Liver (tissue), 9 donors: ENCODE data around the gene P2RY10. TPM values are rescaled to one million over a fixed set of nuclear protein-coding genes. Genes with fewer than 3 reads are reported as not detected.

ENCODE experiments used
- DNase-seq: peaks from one replicate; pipeline ENCODE4 v3.0.0-alpha.2; 2017; ENCODE audit warnings: low spot score
- H3K27ac ChIP-seq, 2 donors: one replicate each; pipeline ENCODE4 v1.7.0; 2013; ENCODE audit warnings: inconsistent platforms in 2 of 2, low read length in 2 of 2, control low read depth in 1 of 2, low read depth in 1 of 2, mild to moderate bottlenecking in 1 of 2
- H3K27me3 ChIP-seq, 4 donors: one replicate each; pipeline versions ENCODE4 v1.6.1 to v1.7.0; 2013; ENCODE audit warnings: low read length in 3 of 4, inconsistent platforms in 1 of 4, mild to moderate bottlenecking in 1 of 4, moderate library complexity in 1 of 4; ENCODE audit not compliant: control insufficient read depth in 4 of 4, insufficient read depth in 4 of 4
- H3K36me3 ChIP-seq, 4 donors: one replicate each; pipeline versions ENCODE4 v1.6.1 to v1.7.0; 2013; ENCODE audit warnings: low read length in 3 of 4, mild to moderate bottlenecking in 3 of 4, low read depth in 1 of 4, moderate library complexity in 1 of 4; ENCODE audit not compliant: control insufficient read depth in 4 of 4, insufficient read depth in 3 of 4
- H3K4me1 ChIP-seq, 4 donors: one replicate each; pipeline versions ENCODE4 v1.6.1 to v1.7.0; 2013; ENCODE audit warnings: low read length in 3 of 4, mild to moderate bottlenecking in 3 of 4, moderate library complexity in 1 of 4; ENCODE audit not compliant: control insufficient read depth in 4 of 4, insufficient read depth in 4 of 4
- H3K4me3 ChIP-seq, 3 donors: one replicate each; pipeline versions ENCODE4 v1.6.1 to v1.7.0; 2013; ENCODE audit warnings: low read length in 3 of 3, control low read depth in 1 of 3, low read depth in 1 of 3, mild to moderate bottlenecking in 1 of 3
- H3K9ac ChIP-seq, 2 donors: one replicate each; pipeline ENCODE4 v1.7.0; 2013; ENCODE audit warnings: low read length in 2 of 2, mild to moderate bottlenecking in 2 of 2, moderate library complexity in 2 of 2, control low read depth in 1 of 2, low read depth in 1 of 2
- H3K9me3 ChIP-seq, 4 donors: one replicate each; pipeline versions ENCODE4 v1.6.1 to v1.7.0; 2013; ENCODE audit warnings: low read length in 3 of 4; ENCODE audit not compliant: control insufficient read depth in 4 of 4
- ATF3 ChIP-seq: IDR thresholded peaks from 2 replicates; pipeline ENCODE4 v1.6.1; 2016; ENCODE audit warnings: antibody characterized with exemption
- CTCF ChIP-seq: fragments of 150-350 bp; IDR thresholded peaks from 2 replicates; pipeline ENCODE4 v1.5.1; 2017; ENCODE audit warnings: improper control_type of control experiment, low read depth, low read length; ENCODE audit not compliant: missing input control
- FOXA1 ChIP-seq: IDR thresholded peaks from 2 replicates; pipeline ENCODE4 v1.6.1; 2016; ENCODE audit warnings: antibody characterized with exemption
- FOXA2 ChIP-seq: IDR thresholded peaks from 2 replicates; pipeline ENCODE4 v1.6.1; 2016; ENCODE audit warnings: antibody characterized with exemption
- GABPA ChIP-seq, 2 donors: IDR thresholded peaks in 1 of 2; conservative IDR thresholded peaks in 1 of 2; 2 replicates each; pipeline ENCODE4 v1.6.1; 2016; ENCODE audit warnings: antibody characterized with exemption in 2 of 2, mild to moderate bottlenecking in 1 of 2, moderate library complexity in 1 of 2
- HNF4A ChIP-seq, 2 donors: conservative IDR thresholded peaks; 2 replicates each; pipeline ENCODE4 v1.6.1; 2016; ENCODE audit warnings: antibody characterized with exemption in 2 of 2, mild to moderate bottlenecking in 2 of 2
- NR2F2 ChIP-seq: IDR thresholded peaks from 2 replicates; pipeline ENCODE4 v1.6.1; 2016; ENCODE audit warnings: antibody characterized with exemption
- RAD21 ChIP-seq, 2 donors: IDR thresholded peaks; 2 replicates each; pipeline ENCODE4 v1.6.1; 2016; ENCODE audit warnings: antibody characterized with exemption in 2 of 2, mild to moderate bottlenecking in 2 of 2
- REST ChIP-seq: IDR thresholded peaks from 2 replicates; pipeline ENCODE4 v1.6.1; 2016; ENCODE audit warnings: antibody characterized with exemption, mild to moderate bottlenecking
- SP1 ChIP-seq: IDR thresholded peaks from 2 replicates; pipeline ENCODE4 v1.6.1; 2018; ENCODE audit warnings: antibody characterized with exemption, mild to moderate bottlenecking
- TAF1 ChIP-seq: conservative IDR thresholded peaks from 2 replicates; pipeline ENCODE4 v1.6.1; 2016; ENCODE audit warnings: antibody characterized with exemption, mild to moderate bottlenecking
- YY1 ChIP-seq: IDR thresholded peaks from 2 replicates; pipeline ENCODE4 v1.6.1; 2016; ENCODE audit warnings: antibody characterized with exemption, mild to moderate bottlenecking
- WGBS: extraction: QIAGEN DNeasy Blood & Tissue Kit; methylation state at CpG from one replicate; pipeline ENCODE4 v1.1.7; 2013; 5-methylcytosine and 5-hydroxymethylcytosine counted together
- polyA plus RNA-seq, 2 donors: library from polyadenylated mRNA; stranded (reverse) in 1 of 2; unstranded in 1 of 2; fragments of 200-250 nt in 1 of 2; fragments of >200 nt in 1 of 2; fragmentation: Nextera tagmentation in 1 of 2; extraction: Ambion mirVana in 1 of 2; gene quantifications; one replicate each; pipeline versions ENCODE4 v1.2.1 to v1.2.3, GENCODE V29; 2013 to 2015
- total RNA-seq, 2 donors: library from RNA; depleted of rRNA; stranded (reverse); fragments of >200 nt; gene quantifications; one replicate each; pipeline ENCODE4 v1.2.3, GENCODE V29; 2014
- TF ChIP-seq, protein P1 (sequence below): IDR thresholded peaks from 2 replicates; pipeline ENCODE4 v1.6.1; 2016; ENCODE audit warnings: antibody characterized with exemption
- donor health status: healthy.
- donor health status: healthy.
- donor health status: healthy.
- donor health status: healthy.
- donor health status: healthy.

P2RY10 gene
- total and polyA plus RNA-seq, 4 donors: 0.17 to 1.8 (median 0.25) TPM

DNA sequence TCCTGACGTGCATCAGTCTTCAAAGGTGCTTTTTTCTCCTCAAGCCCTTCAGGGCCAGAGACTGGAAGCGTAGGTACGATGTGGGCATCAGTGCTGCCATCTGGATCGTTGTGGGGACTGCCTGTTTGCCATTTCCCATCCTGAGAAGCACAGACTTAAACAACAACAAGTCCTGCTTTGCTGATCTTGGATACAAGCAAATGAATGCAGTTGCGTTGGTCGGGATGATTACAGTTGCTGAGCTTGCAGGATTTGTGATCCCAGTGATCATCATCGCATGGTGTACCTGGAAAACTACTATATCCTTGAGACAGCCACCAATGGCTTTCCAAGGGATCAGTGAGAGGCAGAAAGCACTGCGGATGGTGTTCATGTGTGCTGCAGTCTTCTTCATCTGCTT lies 15.7 kb downstream of the P2RY10 start:
- no peak overlapping the region for H3K4me3 ChIP-seq
- H3K36me3 ChIP-seq: no peaks in the 10 kb centered on the region
- no peak for DNase-seq
- TF ChIP-seq ATF3: no peak
- TF ChIP-seq, protein P1, sequence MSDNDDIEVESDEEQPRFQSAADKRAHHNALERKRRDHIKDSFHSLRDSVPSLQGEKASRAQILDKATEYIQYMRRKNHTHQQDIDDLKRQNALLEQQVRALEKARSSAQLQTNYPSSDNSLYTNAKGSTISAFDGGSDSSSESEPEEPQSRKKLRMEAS: no peak
- H3K27me3 ChIP-seq: no peaks in the 10 kb centered on the region
- H3K27ac ChIP-seq: no peak overlapping the region
- 82% methylated on average over 8 of the region's 8 CpGs for WGBS
- H3K9me3 ChIP-seq: no peaks in the 10 kb centered on the region
- no peaks in the 10 kb centered on the region for H3K4me1 ChIP-seq
- H3K9ac ChIP-seq: no peak overlapping the region

GRCh38 chrX:78964598-78964997 lies 19.4 kb downstream of the P2RY10 start:
- no peak for DNase-seq
- WGBS: 67% methylated on average over 3 of the region's 3 CpGs
- no peaks in the 10 kb centered on the region for H3K27me3 ChIP-seq
- no peak overlapping the region for H3K27ac ChIP-seq
- H3K9me3 ChIP-seq: no peaks in the 10 kb centered on the region
- TF ChIP-seq, protein P1: no peak
- TF ChIP-seq SP1: no peak
- no peak for TF ChIP-seq RAD21 (IDR thresholded peaks at IDR 0.05)
- no peak for TF ChIP-seq NR2F2
- TF ChIP-seq YY1: no peak
- TF ChIP-seq REST: no peak
- no peak for TF ChIP-seq HNF4A (conservative IDR thresholded peaks at IDR 0.05)
- TF ChIP-seq CTCF: no peak
- no peak for TF ChIP-seq FOXA2
- TF ChIP-seq GABPA (IDR thresholded peaks at IDR 0.05 in 1 of 2, conservative IDR thresholded peaks at IDR 0.05 in 1 of 2): no peak
- TF ChIP-seq FOXA1: no peak
- no peak for TF ChIP-seq TAF1
- TF ChIP-seq ATF3: no peak
- no peak overlapping the region for H3K9ac ChIP-seq
- H3K4me1 ChIP-seq: no peaks in the 10 kb centered on the region
- H3K4me3 ChIP-seq: no peak overlapping the region
- H3K36me3 ChIP-seq: no peaks in the 10 kb centered on the region
